Posterior cingulate gyrus (tissue), 11 donors: ENCODE results near the gene ZNF423.
"Not testable (repeated sequence)": the region's sequence is repeated elsewhere in the genome, so short reads cannot be mapped to it uniquely, and the experiment has no call there.

Source experiments
- DNase-seq, 10 donors: peaks; one replicate each; pipeline versions ENCODE4 v3.0.0 to v3.0.0-alpha.2; 2020 to 2021; ENCODE audit warnings: mixed read lengths in 3 of 10
- intact Hi-C: fragments of 100-400 bp; cut with DNase I; formaldehyde crosslinking; loops from one replicate; pipeline ENCODE4 v1.15.1; 2023

Gene ZNF423

GRCh38 chr16:49581630-49582298 is 274.1 kb downstream of the ZNF423 start:
- intact Hi-C loops: no loop called here

GRCh38 chr16:49580751-49581303 is 275.1 kb downstream of the ZNF423 start:
- intact Hi-C loops: no loop called here
- peak in 1 of 10 donors; percentile 35 for DNase-seq

More at GRCh38 chr16:49581630-49582298, 274.1 kb downstream of the ZNF423 start:
- peak in 1 of 10 donors; percentile 33 for DNase-seq

GRCh38 chr16:49578435-49579024 is 277.4 kb downstream of the ZNF423 start:
- intact Hi-C loops: no loop called here

GRCh38 chr16:49578018-49578417 is 277.9 kb downstream of the ZNF423 start:
- no peak for DNase-seq
- intact Hi-C loops: no loop called here

More at GRCh38 chr16:49578435-49579024, 277.4 kb downstream of the ZNF423 start:
- peak in 1 of 10 donors; percentile 49 for DNase-seq

- intact Hi-C loops: no loop called here
- no peak for DNase-seq
These were observed 279.0 kb downstream of the ZNF423 start for GRCh38 chr16:49576941-49577340.

GRCh38 chr16:49576173-49576494 is 279.8 kb downstream of the ZNF423 start:
- DNase-seq: peak in 1 of 10 donors; percentile 62
- intact Hi-C loops: no loop called here

GRCh38 chr16:49575346-49576172 is 280.4 kb downstream of the ZNF423 start:
- DNase-seq: peak in 4 of 10 donors; percentile 16 to 89 (median 51)
- intact Hi-C loops: no loop called here

GRCh38 chr16:49574826-49575225 is 281.1 kb downstream of the ZNF423 start:
- intact Hi-C loops: no loop called here
- DNase-seq: peak in 1 of 10 donors; percentile 50

- intact Hi-C loops: no loop called here
- no peak for DNase-seq
These were observed 288.0 kb downstream of the ZNF423 start for GRCh38 chr16:49567950-49568349.

- DNase-seq: no peak
- intact Hi-C loops: no loop called here
These were observed 289.5 kb downstream of the ZNF423 start for GRCh38 chr16:49566432-49566831.

GRCh38 chr16:49564496-49565229 is 291.2 kb downstream of the ZNF423 start:
- intact Hi-C loops: no loop called here
- DNase-seq: no peak

- intact Hi-C loops: no loop called here
- no peak for DNase-seq
These were observed 292.2 kb downstream of the ZNF423 start for GRCh38 chr16:49563666-49564065.

- intact Hi-C loops, DNase-seq: not testable (repeated sequence)
These were observed 293.0 kb downstream of the ZNF423 start for GRCh38 chr16:49562894-49563293.

GRCh38 chr16:49562228-49562627 is 293.7 kb downstream of the ZNF423 start:
- DNase-seq: no peak
- intact Hi-C loops: no loop called here

- no peak for DNase-seq
- intact Hi-C loops: no loop called here
These were observed 295.7 kb downstream of the ZNF423 start for GRCh38 chr16:49560004-49560830.

GRCh38 chr16:49559242-49559641 is 296.7 kb downstream of the ZNF423 start:
- no peak for DNase-seq
- intact Hi-C loops: no loop called here

GRCh38 chr16:49558451-49558850 is 297.5 kb downstream of the ZNF423 start:
- intact Hi-C loops: no loop called here
- no peak for DNase-seq

- intact Hi-C loops: no loop called here
- peak in 1 of 10 donors; percentile 70 for DNase-seq
These were observed 299.1 kb downstream of the ZNF423 start for GRCh38 chr16:49556606-49557446.

- intact Hi-C loops: no loop called here
These were observed 299.7 kb downstream of the ZNF423 start for GRCh38 chr16:49556249-49556605.

More at GRCh38 chr16:49556249-49556605, 299.7 kb downstream of the ZNF423 start:
- DNase-seq: peak in 1 of 10 donors; percentile 51
